Measurements from ENCODE around the gene PPA2. TPM values are rescaled to one million over a fixed set of nuclear protein-coding genes. Genes with fewer than 3 reads are reported as not detected.

The PPA2 gene
- total RNA-seq, 1 experiment from 2014 or later = 76.4 TPM

DNA sequence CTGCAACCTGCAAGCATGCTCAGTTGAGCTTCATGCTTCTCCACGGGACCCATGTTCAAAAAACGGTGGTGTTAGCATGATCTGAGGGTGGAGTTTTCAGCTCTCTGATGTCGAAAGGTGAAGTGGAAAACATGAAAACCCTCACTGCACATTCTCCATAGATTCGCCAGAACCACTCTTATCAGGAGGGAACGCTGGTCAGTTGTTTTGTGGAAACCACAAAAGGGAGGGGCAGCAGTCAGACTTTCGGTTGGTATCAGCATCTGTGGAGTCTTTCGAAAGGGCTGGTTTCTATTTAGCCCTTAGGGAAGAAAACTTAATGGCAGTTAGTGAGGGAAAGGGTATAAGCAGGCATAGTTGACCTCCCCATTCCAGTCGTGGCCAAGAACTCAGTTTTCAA, 12.6 kb downstream of the PPA2 start:
- H3K9me3 ChIP-seq (ENCODE audit: control insufficient read depth, low read depth, low read length) = no peaks in the 10 kb centered on the region
- no peak overlapping the region for H3K9ac ChIP-seq (ENCODE audit: extremely low read depth, insufficient read length, low read length)
- no peak overlapping the region for H4K91ac ChIP-seq (ENCODE audit: insufficient read length, low read depth, low read length)
- H3K4ac ChIP-seq (ENCODE audit: low read depth, low read length) = no peak overlapping the region
- H3K79me2 ChIP-seq (ENCODE audit: insufficient read depth, low read length) = no peaks in the 10 kb centered on the region; the same call in 1 of the 2 replicates
- no peak overlapping the region for H4K8ac ChIP-seq (replicated peaks; ENCODE audit: insufficient read length, low read depth, low read length)
- Mint-ChIP-seq H3K27ac (no peak overlapping the region), H3K36me3 (ENCODE audit: insufficient read depth in 1 of 3, low read depth in 3 of 3) (peaks cover 17 to 23% (median 18%) of the 10 kb centered on the region in 3 experiments; a peak in 6 of 7 replicates), H3K4me3 (no peak overlapping the region), H3K9me3 (no peaks in the 10 kb centered on the region), H3K27me3 (ENCODE audit: low read depth) (no peaks in the 10 kb centered on the region), H3K4me1 (peaks cover 0 to 4% of the 10 kb centered on the region in 2 experiments; a peak in 2 of 4 replicates)
- H3K27ac ChIP-seq (ENCODE audit: insufficient read length, low read depth, low read length) = no peak overlapping the region
- no peaks in the 10 kb centered on the region for H3K79me1 ChIP-seq (ENCODE audit: insufficient read depth, low read depth, low read length, poor library complexity, severe bottlenecking)
- no peak for DNase-seq
- no peak overlapping the region for H4K5ac ChIP-seq (ENCODE audit: insufficient read length, low read depth, low read length)
- H2AK5ac ChIP-seq (ENCODE audit: insufficient read length, low read length) = no peak overlapping the region
- no peaks in the 10 kb centered on the region for H3K23me2 ChIP-seq (ENCODE audit: insufficient read length, low read depth, low read length, poor library complexity, severe bottlenecking)
- H2AFZ ChIP-seq (ENCODE audit: low read length) = no peak overlapping the region
- H4K20me1 ChIP-seq (ENCODE audit: control insufficient read depth, insufficient read depth, insufficient read length) = no peaks in the 10 kb centered on the region
- no peak overlapping the region for H3K18ac ChIP-seq (ENCODE audit: insufficient read length, low read depth, low read length)
- no peak overlapping the region for H3K14ac ChIP-seq (ENCODE audit: insufficient read depth, low read length)
- H2BK12ac ChIP-seq (ENCODE audit: insufficient read length, low read depth, low read length) = no peak overlapping the region
- no peaks in the 10 kb centered on the region for H3K4me1 ChIP-seq (ENCODE audit: insufficient read depth, low read length)
- no peak overlapping the region for H3K56ac ChIP-seq (ENCODE audit: insufficient read length, low read depth, low read length)
- H2BK5ac ChIP-seq (ENCODE audit: insufficient read length, low read length) = no peak overlapping the region
- H2BK120ac ChIP-seq (ENCODE audit: low read depth, low read length, poor library complexity, severe bottlenecking) = no peak overlapping the region
- no peak overlapping the region for H2BK15ac ChIP-seq (ENCODE audit: low read depth, low read length)
- H3K23ac ChIP-seq (ENCODE audit: insufficient read length, low read depth, low read length) = no peak overlapping the region
- H3K27me3 ChIP-seq (ENCODE audit: insufficient read depth, low read length) = no peaks in the 10 kb centered on the region
- TF ChIP-seq, protein P1, sequence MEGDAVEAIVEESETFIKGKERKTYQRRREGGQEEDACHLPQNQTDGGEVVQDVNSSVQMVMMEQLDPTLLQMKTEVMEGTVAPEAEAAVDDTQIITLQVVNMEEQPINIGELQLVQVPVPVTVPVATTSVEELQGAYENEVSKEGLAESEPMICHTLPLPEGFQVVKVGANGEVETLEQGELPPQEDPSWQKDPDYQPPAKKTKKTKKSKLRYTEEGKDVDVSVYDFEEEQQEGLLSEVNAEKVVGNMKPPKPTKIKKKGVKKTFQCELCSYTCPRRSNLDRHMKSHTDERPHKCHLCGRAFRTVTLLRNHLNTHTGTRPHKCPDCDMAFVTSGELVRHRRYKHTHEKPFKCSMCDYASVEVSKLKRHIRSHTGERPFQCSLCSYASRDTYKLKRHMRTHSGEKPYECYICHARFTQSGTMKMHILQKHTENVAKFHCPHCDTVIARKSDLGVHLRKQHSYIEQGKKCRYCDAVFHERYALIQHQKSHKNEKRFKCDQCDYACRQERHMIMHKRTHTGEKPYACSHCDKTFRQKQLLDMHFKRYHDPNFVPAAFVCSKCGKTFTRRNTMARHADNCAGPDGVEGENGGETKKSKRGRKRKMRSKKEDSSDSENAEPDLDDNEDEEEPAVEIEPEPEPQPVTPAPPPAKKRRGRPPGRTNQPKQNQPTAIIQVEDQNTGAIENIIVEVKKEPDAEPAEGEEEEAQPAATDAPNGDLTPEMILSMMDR (conservative IDR thresholded peaks at IDR 0.05) = no peak
- H3T11ph ChIP-seq (ENCODE audit: low read length) = no peak overlapping the region
- H2BK20ac ChIP-seq (ENCODE audit: low read depth, low read length, poor library complexity, severe bottlenecking) = no peak overlapping the region
- WGBS (ENCODE audit: extremely low coverage, insufficient read length, low lambda C conversion rate) = no CpG with 5 or more reads among the region's 8 CpGs
- no peak overlapping the region for H3K4me2 ChIP-seq (ENCODE audit: insufficient read depth, insufficient read length, low read length)

Measured in H9 (cell line).